HepG2 (cell line): ENCODE measurements around the gene SNX9. TPM values are rescaled to one million over a fixed set of nuclear protein-coding genes. Genes with fewer than 3 reads are reported as not detected.
A peak's percentile ranks its signal among the peaks of the same experiment; 100 is the strongest.

ENCODE experiments used
- CHD2 ChIP-seq: IDR thresholded peaks from 2 replicates; pipeline ENCODE4 v1.6.1; 2011; ENCODE audit warnings: low read depth, low read length, improper control_type of control experiment
- CREB1 ChIP-seq, 2 experiments: fragments of 450-650 bp in 1 of 2; IDR thresholded peaks; 2 replicates each; pipeline ENCODE4 v1.6.1; 2016 to 2017; ENCODE audit warnings: control low read depth in 1 of 2, mild to moderate bottlenecking in 1 of 2, missing compliant biosample characterization in 1 of 2, missing genetic modification characterization in 1 of 2
- ETV6 ChIP-seq: sonication (generic); formaldehyde crosslinking; conservative IDR thresholded peaks from 2 replicates; pipeline ENCODE4 v1.4.0; 2020; ENCODE audit warnings: missing genetic modification reagents
- FLYWCH1 ChIP-seq: sonication (generic); formaldehyde crosslinking; IDR thresholded peaks from 2 replicates; pipeline ENCODE4 v1.8.1; 2023; ENCODE audit warnings: mild to moderate bottlenecking, missing genetic modification reagents
- FOXP1 ChIP-seq, 2 experiments: fragments of 450-650 bp in 1 of 2; IDR thresholded peaks; 2 replicates each; pipeline ENCODE4 v1.6.1; 2017 to 2018; ENCODE audit warnings: antibody characterized with exemption in 1 of 2
- KDM5A ChIP-seq: fragments of 200-600 bp; sonication (generic); IDR thresholded peaks from 2 replicates; pipeline ENCODE4 v1.7.0; 2018; ENCODE audit warnings: antibody characterized with exemption, mild to moderate bottlenecking, low read length, borderline replicate concordance
- NFE2L1 ChIP-seq: sonication (generic); formaldehyde crosslinking; IDR thresholded peaks from 2 replicates; pipeline ENCODE4 v1.4.0; 2020; ENCODE audit warnings: missing genetic modification reagents, mild to moderate bottlenecking, borderline replicate concordance
- RNF2 ChIP-seq: fragments of 450-650 bp; conservative IDR thresholded peaks from 2 replicates; pipeline ENCODE4 v1.6.1; 2016; ENCODE audit warnings: low read depth
- RXRA ChIP-seq: sonication (generic); formaldehyde crosslinking; IDR thresholded peaks from 2 replicates; pipeline ENCODE4 v1.5.1; 2020; ENCODE audit warnings: missing genetic modification reagents
- TRIM24 ChIP-seq: sonication (generic); formaldehyde crosslinking; IDR thresholded peaks from 2 replicates; pipeline ENCODE4 v1.8.0; 2022; ENCODE audit warnings: mild to moderate bottlenecking, missing genetic modification reagents
- YEATS4 ChIP-seq: sonication (generic); formaldehyde crosslinking; IDR thresholded peaks from 2 replicates; pipeline ENCODE4 v1.4.0; 2020; ENCODE audit warnings: missing genetic modification reagents, borderline replicate concordance
- ZNF10 ChIP-seq: sonication (generic); formaldehyde crosslinking; IDR thresholded peaks from 2 replicates; pipeline ENCODE4 v1.4.0; 2020; ENCODE audit warnings: mild to moderate bottlenecking, low read depth, missing genetic modification reagents, borderline replicate concordance
- ZNF263 ChIP-seq: sonication (generic); formaldehyde crosslinking; IDR thresholded peaks from 2 replicates; pipeline ENCODE4 v1.4.0; 2020; ENCODE audit warnings: missing genetic modification reagents
- ZNF431 ChIP-seq: sonication (generic); formaldehyde crosslinking; IDR thresholded peaks from 2 replicates; pipeline ENCODE4 v1.9.0; 2022; ENCODE audit warnings: missing genetic modification reagents, low read depth, mild to moderate bottlenecking, borderline replicate concordance
- ZNF761 ChIP-seq: sonication (generic); formaldehyde crosslinking; conservative IDR thresholded peaks from 2 replicates; pipeline ENCODE4 v1.4.0; 2020; ENCODE audit warnings: mild to moderate bottlenecking, missing genetic modification reagents
- ZNF83 ChIP-seq: sonication (generic); formaldehyde crosslinking; IDR thresholded peaks from 2 replicates; pipeline ENCODE4 v1.4.0; 2020; ENCODE audit warnings: missing genetic modification reagents, mild to moderate bottlenecking, borderline replicate concordance
- polyA plus RNA-seq, 8 experiments: library from polyadenylated mRNA; depleted of rRNA in 3 of 8; stranded (reverse) in 7 of 8; unstranded in 1 of 8; fragments of >200 nt; fragmentation: Illumina TruSeq in 4 of 8; extraction: Trizol in 4 of 8; gene quantifications; 2 replicates each; pipeline versions ENCODE4 v1.2.1 to v1.2.3, GENCODE V29; 2011 to 2016; ENCODE audit warnings: low read depth in 4 of 8, missing spikeins in 1 of 8, mixed read lengths in 1 of 8; ENCODE audit not compliant: insufficient read depth in 1 of 8
- total RNA-seq, 5 experiments: library from RNA; depleted of rRNA; stranded (reverse); fragments of >200 nt; fragmentation: Illumina TruSeq; extraction: Trizol; gene quantifications; 2 replicates each; pipeline ENCODE4 v1.2.3, GENCODE V29; 2016; ENCODE audit warnings: low read depth in 1 of 5
- TF ChIP-seq, protein P1 (sequence below): sonication (generic); formaldehyde crosslinking; IDR thresholded peaks from 2 replicates; pipeline ENCODE4 v1.5.1; 2020; ENCODE audit warnings: mild to moderate bottlenecking, missing genetic modification reagents, borderline replicate concordance
- TF ChIP-seq, protein P2 (sequence below): sonication (generic); formaldehyde crosslinking; IDR thresholded peaks from 2 replicates; pipeline ENCODE4 v1.5.0; 2020; ENCODE audit warnings: mild to moderate bottlenecking, missing genetic modification reagents

Gene SNX9
- total and polyA plus RNA-seq, 2 of the 13 experiments (the other 11 are each of a cell fraction or from before 2014, with no cell fraction given) = 21.9 to 36.0 TPM

DNA sequence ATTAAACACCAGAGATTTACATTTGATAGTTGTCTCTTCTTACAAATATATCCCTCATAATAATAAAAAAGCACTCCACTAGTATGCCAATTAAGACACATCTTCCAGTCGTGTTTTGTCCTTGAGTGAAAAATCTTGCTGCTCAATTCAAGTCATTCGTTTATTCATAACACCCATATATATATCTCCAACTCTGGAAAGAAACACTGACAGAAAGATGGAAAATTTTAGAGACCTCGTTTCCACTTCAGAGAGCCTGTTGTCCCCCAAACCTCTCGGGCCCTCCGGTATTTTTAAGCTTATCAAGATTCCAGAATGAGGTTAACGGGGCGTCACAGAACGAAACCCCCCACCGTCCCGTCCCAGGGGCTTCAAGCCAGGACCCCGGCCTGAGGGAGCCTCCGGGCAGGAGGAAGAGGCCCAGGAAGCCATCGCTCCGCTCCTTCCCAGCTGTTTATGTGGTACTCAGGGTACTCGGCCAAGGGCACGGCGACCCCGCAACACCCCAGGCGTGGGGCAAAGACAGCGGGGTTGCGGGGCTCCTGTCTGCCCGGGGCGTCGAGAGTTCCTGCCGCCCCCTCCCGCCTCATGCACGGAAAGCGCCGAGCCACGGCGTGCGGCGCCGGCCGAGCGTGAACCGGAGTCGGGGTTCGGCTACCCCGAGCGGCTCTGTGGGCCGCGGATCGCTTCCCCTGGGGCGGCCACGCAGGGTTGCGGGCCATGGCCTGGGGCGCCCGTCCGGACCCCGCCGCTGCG is 623 bp upstream of the SNX9 start (continued):
- TF ChIP-seq, protein P1, sequence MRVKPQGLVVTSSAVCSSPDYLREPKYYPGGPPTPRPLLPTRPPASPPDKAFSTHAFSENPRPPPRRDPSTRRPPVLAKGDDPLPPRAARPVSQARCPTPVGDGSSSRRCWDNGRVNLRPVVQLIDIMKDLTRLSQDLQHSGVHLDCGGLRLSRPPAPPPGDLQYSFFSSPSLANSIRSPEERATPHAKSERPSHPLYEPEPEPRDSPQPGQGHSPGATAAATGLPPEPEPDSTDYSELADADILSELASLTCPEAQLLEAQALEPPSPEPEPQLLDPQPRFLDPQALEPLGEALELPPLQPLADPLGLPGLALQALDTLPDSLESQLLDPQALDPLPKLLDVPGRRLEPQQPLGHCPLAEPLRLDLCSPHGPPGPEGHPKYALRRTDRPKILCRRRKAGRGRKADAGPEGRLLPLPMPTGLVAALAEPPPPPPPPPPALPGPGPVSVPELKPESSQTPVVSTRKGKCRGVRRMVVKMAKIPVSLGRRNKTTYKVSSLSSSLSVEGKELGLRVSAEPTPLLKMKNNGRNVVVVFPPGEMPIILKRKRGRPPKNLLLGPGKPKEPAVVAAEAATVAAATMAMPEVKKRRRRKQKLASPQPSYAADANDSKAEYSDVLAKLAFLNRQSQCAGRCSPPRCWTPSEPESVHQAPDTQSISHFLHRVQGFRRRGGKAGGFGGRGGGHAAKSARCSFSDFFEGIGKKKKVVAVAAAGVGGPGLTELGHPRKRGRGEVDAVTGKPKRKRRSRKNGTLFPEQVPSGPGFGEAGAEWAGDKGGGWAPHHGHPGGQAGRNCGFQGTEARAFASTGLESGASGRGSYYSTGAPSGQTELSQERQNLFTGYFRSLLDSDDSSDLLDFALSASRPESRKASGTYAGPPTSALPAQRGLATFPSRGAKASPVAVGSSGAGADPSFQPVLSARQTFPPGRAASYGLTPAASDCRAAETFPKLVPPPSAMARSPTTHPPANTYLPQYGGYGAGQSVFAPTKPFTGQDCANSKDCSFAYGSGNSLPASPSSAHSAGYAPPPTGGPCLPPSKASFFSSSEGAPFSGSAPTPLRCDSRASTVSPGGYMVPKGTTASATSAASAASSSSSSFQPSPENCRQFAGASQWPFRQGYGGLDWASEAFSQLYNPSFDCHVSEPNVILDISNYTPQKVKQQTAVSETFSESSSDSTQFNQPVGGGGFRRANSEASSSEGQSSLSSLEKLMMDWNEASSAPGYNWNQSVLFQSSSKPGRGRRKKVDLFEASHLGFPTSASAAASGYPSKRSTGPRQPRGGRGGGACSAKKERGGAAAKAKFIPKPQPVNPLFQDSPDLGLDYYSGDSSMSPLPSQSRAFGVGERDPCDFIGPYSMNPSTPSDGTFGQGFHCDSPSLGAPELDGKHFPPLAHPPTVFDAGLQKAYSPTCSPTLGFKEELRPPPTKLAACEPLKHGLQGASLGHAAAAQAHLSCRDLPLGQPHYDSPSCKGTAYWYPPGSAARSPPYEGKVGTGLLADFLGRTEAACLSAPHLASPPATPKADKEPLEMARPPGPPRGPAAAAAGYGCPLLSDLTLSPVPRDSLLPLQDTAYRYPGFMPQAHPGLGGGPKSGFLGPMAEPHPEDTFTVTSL (CRISPR knock-in tag) = no peak
- TF ChIP-seq FLYWCH1 (CRISPR knock-in tag) (no peak; the same call in 1 of the 2 replicates), RNF2 (peak; percentile 57; the same call in 1 of the 2 replicates), YEATS4 (peak; percentile 1; the same call in 1 of the 2 replicates), ETV6 (no peak), KDM5A (no peak; the same call in 1 of the 2 replicates), ZNF263 (CRISPR knock-in tag) (peak; percentile 6; the same call in 1 of the 2 replicates), TRIM24 (CRISPR knock-in tag) (no peak), ZNF761 (CRISPR knock-in tag) (no peak), FOXP1 (IDR thresholded peaks at IDR 0.05) (no peak), FOXP1 (CRISPR knock-in tag; IDR thresholded peaks at IDR 0.05) (no peak), CHD2 (no peak), CREB1 (IDR thresholded peaks at IDR 0.05) (no peak), CREB1 (CRISPR knock-in tag; IDR thresholded peaks at IDR 0.05) (no peak), ZNF83 (no peak), RXRA (CRISPR knock-in tag) (peak; percentile 37), ZNF431 (CRISPR knock-in tag) (no peak), ZNF10 (CRISPR knock-in tag) (no peak), NFE2L1 (no peak)
- TF ChIP-seq, protein P2, sequence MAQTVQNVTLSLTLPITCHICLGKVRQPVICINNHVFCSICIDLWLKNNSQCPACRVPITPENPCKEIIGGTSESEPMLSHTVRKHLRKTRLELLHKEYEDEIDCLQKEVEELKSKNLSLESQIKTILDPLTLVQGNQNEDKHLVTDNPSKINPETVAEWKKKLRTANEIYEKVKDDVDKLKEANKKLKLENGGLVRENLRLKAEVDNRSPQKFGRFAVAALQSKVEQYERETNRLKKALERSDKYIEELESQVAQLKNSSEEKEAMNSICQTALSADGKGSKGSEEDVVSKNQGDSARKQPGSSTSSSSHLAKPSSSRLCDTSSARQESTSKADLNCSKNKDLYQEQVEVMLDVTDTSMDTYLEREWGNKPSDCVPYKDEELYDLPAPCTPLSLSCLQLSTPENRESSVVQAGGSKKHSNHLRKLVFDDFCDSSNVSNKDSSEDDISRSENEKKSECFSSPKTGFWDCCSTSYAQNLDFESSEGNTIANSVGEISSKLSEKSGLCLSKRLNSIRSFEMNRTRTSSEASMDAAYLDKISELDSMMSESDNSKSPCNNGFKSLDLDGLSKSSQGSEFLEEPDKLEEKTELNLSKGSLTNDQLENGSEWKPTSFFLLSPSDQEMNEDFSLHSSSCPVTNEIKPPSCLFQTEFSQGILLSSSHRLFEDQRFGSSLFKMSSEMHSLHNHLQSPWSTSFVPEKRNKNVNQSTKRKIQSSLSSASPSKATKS (CRISPR knock-in tag) = no peak
